ENCODE results near the gene MTAP.

The MTAP gene

GRCh38 chr9:21873540-21874221 is 71.2 kb downstream of the MTAP start:
- Histone ChIP-seq H3K27me3 (ENCODE audit: low read depth) (no peaks in the 10 kb centered on the region), H3K4me1 (no peaks in the 10 kb centered on the region), H3K9me3 (no peaks in the 10 kb centered on the region), H3K4me3 (no peak overlapping the region), H3K36me3 (replicated peaks) (no peaks in the 10 kb centered on the region)
- in situ Hi-C loops (cut with MboI; ENCODE audit: low sequenced_read_pairs): no loop called here
- DNase-seq (ENCODE audit: low spot score in 2 of 2): no peak

- Histone ChIP-seq H3K27me3 (ENCODE audit: low read depth) (no peaks in the 10 kb centered on the region), H3K9me3 (no peaks in the 10 kb centered on the region; the same call in 1 of the 2 replicates), H3K4me1 (no peaks in the 10 kb centered on the region), H3K36me3 (replicated peaks) (no peaks in the 10 kb centered on the region; the same call in 1 of the 2 replicates), H3K4me3 (no peak overlapping the region)
- DNase-seq (ENCODE audit: low spot score in 2 of 2): no peak
- in situ Hi-C loops (cut with MboI; ENCODE audit: low sequenced_read_pairs): no loop called here
These were observed 73.5 kb downstream of the MTAP start for GRCh38 chr9:21875893-21876292.

GRCh38 chr9:21883642-21884041 is 81.2 kb downstream of the MTAP start:
- Histone ChIP-seq H3K9me3 (no peaks in the 10 kb centered on the region; the same call in 1 of the 2 replicates), H3K27me3 (ENCODE audit: low read depth) (no peaks in the 10 kb centered on the region)
- DNase-seq (ENCODE audit: low spot score in 2 of 2): no peak

GRCh38 chr9:21889673-21890072 is 87.2 kb downstream of the MTAP start:
- Histone ChIP-seq H3K27me3 (ENCODE audit: low read depth) (no peaks in the 10 kb centered on the region), H3K4me3 (no peak overlapping the region), H3K9me3 (no peaks in the 10 kb centered on the region), H3K4me1 (peaks cover 15% of the 10 kb centered on the region), H3K36me3 (replicated peaks) (no peaks in the 10 kb centered on the region)
- in situ Hi-C loops (cut with MboI; ENCODE audit: low sequenced_read_pairs): no loop called here
- DNase-seq (ENCODE audit: low spot score in 2 of 2): no peak

More at GRCh38 chr9:21883642-21884041, 81.2 kb downstream of the MTAP start:
- no peaks in the 10 kb centered on the region; the same call in 1 of the 2 replicates for H3K36me3 ChIP-seq (replicated peaks)
- H3K4me1 ChIP-seq: no peaks in the 10 kb centered on the region
- in situ Hi-C loops (cut with MboI; ENCODE audit: low sequenced_read_pairs): no loop called here
- no peak overlapping the region for H3K4me3 ChIP-seq

- in situ Hi-C loops (cut with MboI; ENCODE audit: low sequenced_read_pairs): no loop called here
- H3K36me3 ChIP-seq (replicated peaks): no peaks in the 10 kb centered on the region
- H3K4me3 ChIP-seq: no peak overlapping the region
- no peaks in the 10 kb centered on the region for H3K9me3 ChIP-seq
- H3K4me1 ChIP-seq: peaks cover 15% of the 10 kb centered on the region
- DNase-seq (ENCODE audit: low spot score in 2 of 2): no peak
- H3K27me3 ChIP-seq (ENCODE audit: low read depth): no peaks in the 10 kb centered on the region
These were observed 88.3 kb downstream of the MTAP start for GRCh38 chr9:21890696-21891095.

GRCh38 chr9:21901546-21901945 is 99.1 kb downstream of the MTAP start:
- no peak for DNase-seq (ENCODE audit: low spot score in 2 of 2)
- Histone ChIP-seq H3K4me3 (no peak overlapping the region), H3K36me3 (replicated peaks) (no peaks in the 10 kb centered on the region), H3K27me3 (ENCODE audit: low read depth) (no peaks in the 10 kb centered on the region), H3K9me3 (no peaks in the 10 kb centered on the region), H3K4me1 (no peaks in the 10 kb centered on the region)
- in situ Hi-C loops (cut with MboI; ENCODE audit: low sequenced_read_pairs): no loop called here

GRCh38 chr9:21902136-21902535 is 99.7 kb downstream of the MTAP start:
- no peak overlapping the region for H3K4me3 ChIP-seq
- no peaks in the 10 kb centered on the region for H3K9me3 ChIP-seq
- in situ Hi-C loops (cut with MboI; ENCODE audit: low sequenced_read_pairs): no loop called here
- DNase-seq (ENCODE audit: low spot score in 2 of 2): no peak
- H3K4me1 ChIP-seq: no peaks in the 10 kb centered on the region
- H3K36me3 ChIP-seq (replicated peaks): no peaks in the 10 kb centered on the region
- H3K27me3 ChIP-seq (ENCODE audit: low read depth): no peaks in the 10 kb centered on the region

- in situ Hi-C loops (cut with MboI; ENCODE audit: low sequenced_read_pairs): no loop called here
These were observed 101.0 kb downstream of the MTAP start for GRCh38 chr9:21903380-21903965.

GRCh38 chr9:21904371-21904770 is 101.9 kb downstream of the MTAP start:
- no peak for DNase-seq (ENCODE audit: low spot score in 2 of 2)
- Histone ChIP-seq H3K4me3 (no peak overlapping the region), H3K27me3 (ENCODE audit: low read depth) (no peaks in the 10 kb centered on the region), H3K9me3 (no peaks in the 10 kb centered on the region), H3K36me3 (replicated peaks) (no peaks in the 10 kb centered on the region), H3K4me1 (no peaks in the 10 kb centered on the region)
- in situ Hi-C loops (cut with MboI; ENCODE audit: low sequenced_read_pairs): no loop called here

More at GRCh38 chr9:21903380-21903965, 101.0 kb downstream of the MTAP start:
- Histone ChIP-seq H3K27me3 (ENCODE audit: low read depth) (no peaks in the 10 kb centered on the region), H3K36me3 (replicated peaks) (no peaks in the 10 kb centered on the region), H3K9me3 (no peaks in the 10 kb centered on the region), H3K4me1 (no peaks in the 10 kb centered on the region), H3K4me3 (no peak overlapping the region)
- no peak for DNase-seq (ENCODE audit: low spot score in 2 of 2)

- no peaks in the 10 kb centered on the region for H3K9me3 ChIP-seq
- in situ Hi-C loops (cut with MboI; ENCODE audit: low sequenced_read_pairs): no loop called here
- DNase-seq (ENCODE audit: low spot score in 2 of 2): peak in 1 of 2 experiments; percentile 11
- H3K27me3 ChIP-seq (ENCODE audit: low read depth): no peaks in the 10 kb centered on the region
- H3K4me1 ChIP-seq: no peaks in the 10 kb centered on the region
- H3K36me3 ChIP-seq (replicated peaks): no peaks in the 10 kb centered on the region
- no peak overlapping the region for H3K4me3 ChIP-seq
These were observed 102.3 kb downstream of the MTAP start for GRCh38 chr9:21904776-21905175.

- Histone ChIP-seq H3K9me3 (no peaks in the 10 kb centered on the region), H3K4me3 (no peak overlapping the region), H3K4me1 (no peaks in the 10 kb centered on the region), H3K36me3 (replicated peaks) (no peaks in the 10 kb centered on the region), H3K27me3 (ENCODE audit: low read depth) (no peaks in the 10 kb centered on the region)
- DNase-seq (ENCODE audit: low spot score in 2 of 2): no peak
- in situ Hi-C loops (cut with MboI; ENCODE audit: low sequenced_read_pairs): no loop called here
These were observed 103.8 kb downstream of the MTAP start for GRCh38 chr9:21906213-21906612.

GRCh38 chr9:21906881-21907280 is 104.4 kb downstream of the MTAP start:
- no peaks in the 10 kb centered on the region for H3K36me3 ChIP-seq (replicated peaks)
- in situ Hi-C loops (cut with MboI; ENCODE audit: low sequenced_read_pairs): no loop called here
- H3K4me1 ChIP-seq: no peaks in the 10 kb centered on the region
- DNase-seq (ENCODE audit: low spot score in 2 of 2): no peak
- no peaks in the 10 kb centered on the region for H3K27me3 ChIP-seq (ENCODE audit: low read depth)
- no peak overlapping the region for H3K4me3 ChIP-seq
- no peaks in the 10 kb centered on the region for H3K9me3 ChIP-seq

- no peak overlapping the region for H3K4me3 ChIP-seq
- no peaks in the 10 kb centered on the region for H3K27me3 ChIP-seq (ENCODE audit: low read depth)
- in situ Hi-C loops (cut with MboI; ENCODE audit: low sequenced_read_pairs): no loop called here
- DNase-seq (ENCODE audit: low spot score in 2 of 2): no peak
- H3K4me1 ChIP-seq: peaks cover 4% of the 10 kb centered on the region; the same call in 1 of the 2 replicates
- no peaks in the 10 kb centered on the region for H3K36me3 ChIP-seq (replicated peaks)
- H3K9me3 ChIP-seq: no peaks in the 10 kb centered on the region
These were observed 117.2 kb downstream of the MTAP start for GRCh38 chr9:21919377-21920362.

- Histone ChIP-seq H3K4me1 (peaks cover 4% of the 10 kb centered on the region; the same call in 1 of the 2 replicates), H3K36me3 (replicated peaks) (no peaks in the 10 kb centered on the region), H3K27me3 (ENCODE audit: low read depth) (no peaks in the 10 kb centered on the region), H3K9me3 (no peaks in the 10 kb centered on the region), H3K4me3 (no peak overlapping the region)
- DNase-seq (ENCODE audit: low spot score in 2 of 2): no peak
- in situ Hi-C loops (cut with MboI; ENCODE audit: low sequenced_read_pairs): no loop called here
These were observed 121.3 kb downstream of the MTAP start for GRCh38 chr9:21923694-21924093.
